Measurements from ENCODE around the gene GCK. TPM values are rescaled to one million over a fixed set of nuclear protein-coding genes. Genes with fewer than 3 reads are reported as not detected.

The GCK gene
- polyA plus RNA-seq, 1 of the 3 experiments (the other 2 are of a cell fraction) = 1.6 TPM

- no peaks in the 10 kb centered on the region for H3K27me3 ChIP-seq (ENCODE audit: insufficient read depth)
- no peaks in the 10 kb centered on the region; the same call in 1 of the 2 replicates for H4K20me1 ChIP-seq (ENCODE audit: insufficient read depth)
- H3K9ac ChIP-seq = no peak overlapping the region
- TF ChIP-seq, protein P1, sequence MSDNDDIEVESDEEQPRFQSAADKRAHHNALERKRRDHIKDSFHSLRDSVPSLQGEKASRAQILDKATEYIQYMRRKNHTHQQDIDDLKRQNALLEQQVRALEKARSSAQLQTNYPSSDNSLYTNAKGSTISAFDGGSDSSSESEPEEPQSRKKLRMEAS (IDR thresholded peaks at IDR 0.05; ENCODE audit: low read depth) = no peak
- TF ChIP-seq EZH2phosphoT487 (IDR thresholded peaks at IDR 0.05; ENCODE audit: borderline replicate concordance, low read depth) (no peak), TEAD4 (IDR thresholded peaks at IDR 0.05; ENCODE audit: borderline replicate concordance, insufficient read depth) (no peak), SIN3A (IDR thresholded peaks at IDR 0.05; ENCODE audit: borderline replicate concordance, low read depth, low read length) (no peak)
- no peaks in the 10 kb centered on the region for H3K9me2 ChIP-seq
- no peak for DNase-seq
- no peak overlapping the region for H2AFZ ChIP-seq (ENCODE audit: low read depth)
- H3K27ac ChIP-seq (ENCODE audit: low read depth in 2 of 2, low read length in 1 of 2) = no peak overlapping the region
- 95% methylated on average over 8 of the region's 8 CpGs for WGBS (ENCODE audit: low lambda C conversion rate)
- H3K4me1 ChIP-seq (ENCODE audit: control insufficient read depth in 1 of 2, insufficient read depth in 2 of 2, low read depth in 1 of 2, low read length in 1 of 2) = peaks cover 7 to 20% of the 10 kb centered on the region in 2 experiments; a peak in 3 of 4 replicates
- H3K36me3 ChIP-seq (replicated peaks in 1 of 2; ENCODE audit: control insufficient read depth in 1 of 2, insufficient read depth in 2 of 2, low read length in 1 of 2) = peaks cover 20 to 51% of the 10 kb centered on the region in 2 experiments
- H3K9me3 ChIP-seq = no peaks in the 10 kb centered on the region
- CTCF ChIA-PET = interaction anchor here (0.7 to 3.3 kb wide), 3 partner anchors 48 to 95 kb away, joined by 3 to 15 read pairs (median 3); no protein-coding TSS in a partner anchor
- H3K4me3 ChIP-seq (ENCODE audit: low read depth in 2 of 2, low read length in 1 of 2) = no peak overlapping the region
- POLR2A ChIA-PET = no interaction called here
- no peak overlapping the region for H3K4me2 ChIP-seq
- H3K79me2 ChIP-seq (ENCODE audit: insufficient read depth) = peaks cover 43% of the 10 kb centered on the region
- peaks cover 7% of the 10 kb centered on the region for H3F3A ChIP-seq (replicated peaks; ENCODE audit: insufficient read depth)
Observed at GRCh38 chr7:44119829-44120380, 69.3 kb downstream of the GCK start.

DNA sequence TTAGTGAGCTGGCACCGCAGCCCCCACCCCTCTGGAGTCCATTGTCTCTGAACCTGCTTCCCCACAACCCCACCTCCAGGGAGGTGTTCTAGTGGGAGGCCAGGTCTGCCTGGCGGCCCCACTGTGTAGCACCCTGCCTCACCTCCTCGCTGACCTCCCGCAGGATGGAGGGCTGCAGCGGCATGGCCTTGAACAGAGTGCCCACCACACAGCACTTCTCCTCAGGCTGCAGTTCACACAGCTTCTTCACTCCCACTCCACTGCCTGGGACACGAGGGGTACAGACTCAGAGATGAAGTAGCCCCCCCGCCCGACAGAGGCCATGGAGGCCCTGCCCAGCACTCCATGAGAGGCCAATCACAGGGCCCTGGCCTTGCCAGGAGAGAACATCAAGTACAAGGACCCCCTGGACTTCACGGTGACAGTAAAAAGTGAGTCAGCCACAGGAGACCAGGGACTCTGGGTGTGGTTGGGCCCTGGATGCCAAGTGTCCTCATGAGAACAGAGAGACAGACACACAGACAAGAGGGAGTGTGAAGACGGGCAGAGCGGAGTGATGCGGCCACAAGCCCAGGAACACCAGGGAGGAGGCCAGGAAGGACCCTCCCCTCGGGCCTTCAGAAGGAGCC, 71.3 kb downstream of the GCK start:
- H3K9ac ChIP-seq = no peak overlapping the region
- peaks cover 40% of the 10 kb centered on the region for H3K79me2 ChIP-seq (ENCODE audit: insufficient read depth)
- H3K4me1 ChIP-seq (ENCODE audit: control insufficient read depth in 1 of 2, insufficient read depth in 2 of 2, low read depth in 1 of 2, low read length in 1 of 2) = peaks cover 7 to 17% of the 10 kb centered on the region in 2 experiments; a peak in 3 of 4 replicates
- no peaks in the 10 kb centered on the region for H3K9me3 ChIP-seq
- no peak overlapping the region for H3K4me2 ChIP-seq
- no peak for DNase-seq
- H3K27ac ChIP-seq (ENCODE audit: low read depth in 2 of 2, low read length in 1 of 2) = no peak overlapping the region
- peaks cover 26 to 68% of the 10 kb centered on the region in 2 experiments for H3K36me3 ChIP-seq (replicated peaks in 1 of 2; ENCODE audit: control insufficient read depth in 1 of 2, insufficient read depth in 2 of 2, low read length in 1 of 2)
- ChIA-PET CTCF (no interaction called here), POLR2A (no interaction called here)
- TF ChIP-seq CHD2 (IDR thresholded peaks at IDR 0.05; ENCODE audit: low read length, partially characterized antibody) (no peak), EZH2phosphoT487 (IDR thresholded peaks at IDR 0.05; ENCODE audit: borderline replicate concordance, low read depth) (no peak), MEF2A (IDR thresholded peaks at IDR 0.05; ENCODE audit: borderline replicate concordance, low read depth) (no peak), ELF1 (IDR thresholded peaks at IDR 0.05) (no peak), NFIC (IDR thresholded peaks at IDR 0.05; ENCODE audit: borderline replicate concordance) (no peak), FOXJ3 (CRISPR knock-in tag; IDR thresholded peaks at IDR 0.05) (no peak), YY1 (IDR thresholded peaks at IDR 0.05; ENCODE audit: low read depth) (no peak), RCOR1 (IDR thresholded peaks at IDR 0.05; ENCODE audit: low read length) (no peak), TCF12 (IDR thresholded peaks at IDR 0.05) (no peak)
- TF ChIP-seq, protein P1 (IDR thresholded peaks at IDR 0.05; ENCODE audit: low read depth) = no peak
- TF ChIP-seq, protein P2, sequence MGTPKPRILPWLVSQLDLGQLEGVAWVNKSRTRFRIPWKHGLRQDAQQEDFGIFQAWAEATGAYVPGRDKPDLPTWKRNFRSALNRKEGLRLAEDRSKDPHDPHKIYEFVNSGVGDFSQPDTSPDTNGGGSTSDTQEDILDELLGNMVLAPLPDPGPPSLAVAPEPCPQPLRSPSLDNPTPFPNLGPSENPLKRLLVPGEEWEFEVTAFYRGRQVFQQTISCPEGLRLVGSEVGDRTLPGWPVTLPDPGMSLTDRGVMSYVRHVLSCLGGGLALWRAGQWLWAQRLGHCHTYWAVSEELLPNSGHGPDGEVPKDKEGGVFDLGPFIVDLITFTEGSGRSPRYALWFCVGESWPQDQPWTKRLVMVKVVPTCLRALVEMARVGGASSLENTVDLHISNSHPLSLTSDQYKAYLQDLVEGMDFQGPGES (IDR thresholded peaks at IDR 0.05; ENCODE audit: low read depth, low read length) = no peak
- H3K4me3 ChIP-seq (ENCODE audit: low read depth in 2 of 2, low read length in 1 of 2) = no peak overlapping the region
- no peaks in the 10 kb centered on the region for H3K9me2 ChIP-seq
- peaks cover 19% of the 10 kb centered on the region for H3F3A ChIP-seq (replicated peaks; ENCODE audit: insufficient read depth)
- H4K20me1 ChIP-seq (ENCODE audit: insufficient read depth) = peaks cover 9% of the 10 kb centered on the region; the same call in 1 of the 2 replicates
- H3K27me3 ChIP-seq (ENCODE audit: insufficient read depth) = no peaks in the 10 kb centered on the region
- no peak overlapping the region for H2AFZ ChIP-seq (ENCODE audit: low read depth)
- WGBS (ENCODE audit: low lambda C conversion rate) = 90% methylated on average over 13 of the region's 13 CpGs

All from SK-N-SH (cell line).